GM10266 (cell line): ENCODE data around the gene SMARCA2.

Source experiments
- DNase-seq: peaks from one replicate; pipeline ENCODE4 v3.0.0; 2012; ENCODE audit errors: extremely low spot score
- TF ChIP-seq, protein P1 (sequence below): IDR thresholded peaks from 2 replicates; pipeline ENCODE4 v1.5.1; 2012; ENCODE audit warnings: mild to moderate bottlenecking, low read depth; ENCODE audit not compliant: control insufficient read depth, insufficient read depth; ENCODE audit errors: missing control alignments

Gene SMARCA2

GRCh38 chr9:2227144-2227867 is 212.2 kb downstream of the SMARCA2 start:
- TF ChIP-seq, protein P1, sequence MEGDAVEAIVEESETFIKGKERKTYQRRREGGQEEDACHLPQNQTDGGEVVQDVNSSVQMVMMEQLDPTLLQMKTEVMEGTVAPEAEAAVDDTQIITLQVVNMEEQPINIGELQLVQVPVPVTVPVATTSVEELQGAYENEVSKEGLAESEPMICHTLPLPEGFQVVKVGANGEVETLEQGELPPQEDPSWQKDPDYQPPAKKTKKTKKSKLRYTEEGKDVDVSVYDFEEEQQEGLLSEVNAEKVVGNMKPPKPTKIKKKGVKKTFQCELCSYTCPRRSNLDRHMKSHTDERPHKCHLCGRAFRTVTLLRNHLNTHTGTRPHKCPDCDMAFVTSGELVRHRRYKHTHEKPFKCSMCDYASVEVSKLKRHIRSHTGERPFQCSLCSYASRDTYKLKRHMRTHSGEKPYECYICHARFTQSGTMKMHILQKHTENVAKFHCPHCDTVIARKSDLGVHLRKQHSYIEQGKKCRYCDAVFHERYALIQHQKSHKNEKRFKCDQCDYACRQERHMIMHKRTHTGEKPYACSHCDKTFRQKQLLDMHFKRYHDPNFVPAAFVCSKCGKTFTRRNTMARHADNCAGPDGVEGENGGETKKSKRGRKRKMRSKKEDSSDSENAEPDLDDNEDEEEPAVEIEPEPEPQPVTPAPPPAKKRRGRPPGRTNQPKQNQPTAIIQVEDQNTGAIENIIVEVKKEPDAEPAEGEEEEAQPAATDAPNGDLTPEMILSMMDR, result no peak
- no peak for DNase-seq

DNA sequence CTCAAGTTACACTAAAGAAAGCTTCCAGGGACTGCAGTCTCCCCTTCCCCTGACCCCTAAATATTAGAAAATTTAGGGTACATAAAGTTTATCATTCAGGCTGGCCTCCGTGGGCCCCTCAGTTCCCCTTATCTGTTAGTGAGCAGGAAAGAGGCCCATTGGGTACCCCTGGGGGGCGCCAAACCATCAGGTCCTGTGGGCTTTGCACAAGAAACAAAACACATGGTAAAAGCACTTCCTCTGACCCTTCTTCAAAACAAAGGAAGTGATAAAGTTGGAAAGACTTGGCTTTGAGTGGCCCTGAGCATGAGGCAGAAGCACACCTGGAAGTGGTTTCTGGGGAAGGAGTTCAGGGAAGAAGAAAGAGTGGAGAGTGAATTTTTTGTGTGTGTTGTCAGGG is 213.0 kb downstream of the SMARCA2 start:
- TF ChIP-seq, protein P1, result peak; percentile 30
- DNase-seq, result no peak

DNA sequence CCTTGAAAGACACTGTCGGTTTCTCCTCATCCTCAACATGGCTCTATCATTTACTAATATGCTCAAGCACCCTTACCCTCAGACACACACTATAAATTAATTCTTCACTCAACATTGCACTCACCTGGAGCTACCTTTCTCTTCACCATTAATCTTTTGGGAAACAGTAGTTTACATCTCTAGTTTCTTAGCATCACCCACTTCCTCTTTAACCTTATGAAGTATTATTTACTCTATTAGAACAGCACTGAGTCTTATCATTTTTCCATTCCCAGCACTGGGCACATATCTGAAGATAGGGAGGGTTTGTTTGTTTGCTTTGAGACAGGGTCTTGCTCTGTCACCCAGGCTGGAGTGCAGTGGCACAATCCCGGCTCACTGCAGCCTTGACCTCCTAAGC is 213.5 kb downstream of the SMARCA2 start:
- no peak for DNase-seq
- TF ChIP-seq, protein P1, result no peak

DNA sequence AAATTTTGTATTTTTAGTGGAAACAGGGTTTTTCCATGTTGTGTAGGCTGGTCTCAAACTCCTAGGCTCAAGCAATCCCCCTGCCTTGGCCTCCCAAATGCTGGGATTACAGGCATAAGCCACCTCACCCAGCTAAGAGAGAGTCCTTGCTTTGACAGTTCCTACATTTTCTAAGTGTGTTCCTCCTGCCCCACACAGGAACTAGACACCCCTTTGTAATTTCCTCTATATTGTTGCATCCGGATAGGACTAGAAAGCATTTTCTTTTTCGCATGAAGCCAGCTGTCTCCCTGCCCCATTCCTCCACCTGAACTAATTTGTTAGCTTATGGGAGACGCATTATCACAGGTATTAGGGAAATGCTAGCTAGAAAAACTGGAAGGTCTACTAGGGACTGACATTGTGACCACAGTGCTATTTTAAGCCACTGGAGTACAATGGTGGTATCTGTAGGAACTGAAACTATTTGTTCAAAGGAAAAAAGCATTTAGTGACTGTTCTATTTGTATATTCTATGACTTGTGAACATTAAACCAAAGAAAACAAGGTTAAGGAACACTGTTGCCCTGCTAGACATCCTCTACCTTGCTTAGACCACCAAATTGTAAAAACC is 214.1 kb downstream of the SMARCA2 start:
- DNase-seq, result peak; percentile 20
- TF ChIP-seq, protein P1, result no peak

DNA sequence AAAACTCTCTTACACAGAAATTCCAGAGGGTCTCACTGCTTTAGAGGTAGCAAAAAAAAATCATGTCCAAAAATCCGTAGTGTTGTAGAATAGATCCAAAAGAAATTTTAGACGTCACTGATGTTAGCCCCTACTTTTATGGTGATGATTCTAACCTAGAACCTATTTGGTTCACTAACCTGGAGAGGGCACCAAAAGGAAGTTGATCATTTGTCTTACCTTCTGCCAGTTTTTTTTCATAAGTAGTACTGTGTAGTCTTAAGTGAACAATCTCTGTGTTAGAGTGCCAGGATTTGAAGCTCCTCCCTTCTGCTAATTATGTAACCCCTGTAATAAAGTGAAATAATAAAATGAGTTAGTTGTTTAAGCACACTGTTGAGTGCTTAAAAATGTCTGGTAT is 215.2 kb downstream of the SMARCA2 start:
- DNase-seq, result no peak
- TF ChIP-seq, protein P1, result no peak

DNA sequence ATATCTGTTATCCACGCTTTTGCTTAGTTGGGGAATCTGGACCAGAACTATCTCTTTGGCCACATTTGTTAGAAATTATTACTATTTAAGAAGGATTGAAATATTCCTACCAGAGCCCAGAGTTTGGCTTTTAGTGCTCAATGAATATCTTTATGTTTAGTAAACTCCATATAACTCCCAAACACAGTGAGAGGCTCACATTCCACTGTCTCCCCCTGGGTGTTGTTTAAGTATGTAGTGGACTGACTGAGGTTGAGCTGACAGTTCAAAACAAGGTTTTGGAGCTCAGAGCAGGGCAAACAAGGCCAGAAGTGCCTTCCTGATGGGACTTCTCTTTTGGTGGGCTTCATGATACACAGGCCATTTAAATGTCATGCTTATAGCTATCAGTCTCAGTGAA is 216.0 kb downstream of the SMARCA2 start:
- TF ChIP-seq, protein P1, result no peak
- DNase-seq, result no peak

GRCh38 chr9:2231829-2232228 is 216.7 kb downstream of the SMARCA2 start:
- TF ChIP-seq, protein P1, result no peak
- DNase-seq, result no peak
